HFFc6 (cell line): ENCODE data around the gene CDH16. TPM values are rescaled to one million over a fixed set of nuclear protein-coding genes. Genes with fewer than 3 reads are reported as not detected.
A peak's percentile ranks its signal among the peaks of the same experiment; 100 is the strongest.

Experiments used
- DNase-seq: peaks from one replicate; pipeline ENCODE4 v3.0.0-alpha.2; 2018
- H3K27ac Mint-ChIP-seq: 2 replicates; pipeline ENCODE4 v1.8.0; 2020; ENCODE audit warnings: mild to moderate bottlenecking, mixed read lengths
- H3K27me3 Mint-ChIP-seq: 2 replicates; pipeline ENCODE4 v1.8.0; 2021; ENCODE audit warnings: mild to moderate bottlenecking, moderate library complexity, mixed read lengths; ENCODE audit not compliant: insufficient read depth
- H3K36me3 Mint-ChIP-seq: 2 replicates; pipeline ENCODE4 v1.8.0; 2021; ENCODE audit warnings: low read depth, mixed read lengths
- H3K4me1 Mint-ChIP-seq: 2 replicates; pipeline ENCODE4 v1.8.0; 2020; ENCODE audit warnings: low read depth, mixed read lengths
- H3K4me3 Mint-ChIP-seq: 2 replicates; pipeline ENCODE4 v1.8.0; 2020; ENCODE audit warnings: mild to moderate bottlenecking, moderate library complexity, mixed read lengths
- H3K9me3 Mint-ChIP-seq: 2 replicates; pipeline ENCODE4 v1.8.0; 2020; ENCODE audit warnings: mild to moderate bottlenecking, mixed read lengths
- total RNA-seq, 6 experiments: library from RNA; stranded (reverse); fragmentation: NEBNext Ultra II Directional; extraction: Animal tissue kit (Norgen Biotek cat#: 25700); gene quantifications; 2 replicates in 1 of 6; 3 replicates in 5 of 6; pipeline ENCODE4 v1.2.3, GENCODE V29; 2021
- TF ChIP-seq, protein P1 (sequence below): fragments of 200-600 bp; sonication (generic); IDR thresholded peaks from 2 replicates; pipeline ENCODE4 v1.5.0; 2021; ENCODE audit warnings: antibody characterized with exemption, mild to moderate bottlenecking

Gene CDH16
- total RNA-seq, 6 experiments from 2014 or later = 0.09 TPM; not detected in 5

DNA sequence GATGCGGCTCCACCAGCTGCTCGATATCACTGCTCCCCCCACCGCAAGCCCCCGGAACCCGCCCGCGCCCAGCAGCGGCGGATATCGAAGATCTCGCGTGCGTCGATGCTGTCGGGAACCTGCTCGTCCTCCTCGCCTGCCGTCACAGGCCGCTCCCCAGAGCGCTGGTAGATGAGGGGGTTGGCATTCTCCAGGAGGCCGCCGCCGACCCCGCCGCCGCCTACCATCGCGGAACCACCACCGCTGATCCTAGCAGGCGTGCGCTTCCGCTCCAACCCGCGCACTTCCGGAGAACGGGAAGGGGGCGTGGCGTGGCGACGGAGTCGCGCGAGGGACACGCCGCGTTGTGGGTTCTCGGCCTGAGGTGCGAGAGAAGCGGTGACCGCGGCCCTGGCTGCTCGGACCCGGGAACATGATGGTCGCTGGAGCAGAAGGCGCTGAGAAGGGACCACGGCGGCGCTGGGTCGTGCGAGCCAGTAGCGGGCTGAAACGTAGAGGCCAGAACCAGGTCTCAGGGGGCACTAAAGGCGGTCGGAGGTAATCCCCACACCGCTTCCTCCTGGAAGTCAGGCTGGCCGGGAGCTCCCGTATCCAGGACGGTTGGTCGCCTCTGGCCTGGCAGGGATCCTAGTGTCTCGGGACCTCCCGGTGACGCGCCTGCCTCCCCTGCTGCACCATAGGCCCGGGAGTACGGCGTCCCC, 15.6 kb upstream of the CDH16 start, which contains the start of gene CIAO2B:
Gene CIAO2B, minus strand, starts transcription at position 265 of the 701 bp plus-strand sequence. Its CDS starts 38 bp downstream, at position 227.
- TF ChIP-seq, protein P1, sequence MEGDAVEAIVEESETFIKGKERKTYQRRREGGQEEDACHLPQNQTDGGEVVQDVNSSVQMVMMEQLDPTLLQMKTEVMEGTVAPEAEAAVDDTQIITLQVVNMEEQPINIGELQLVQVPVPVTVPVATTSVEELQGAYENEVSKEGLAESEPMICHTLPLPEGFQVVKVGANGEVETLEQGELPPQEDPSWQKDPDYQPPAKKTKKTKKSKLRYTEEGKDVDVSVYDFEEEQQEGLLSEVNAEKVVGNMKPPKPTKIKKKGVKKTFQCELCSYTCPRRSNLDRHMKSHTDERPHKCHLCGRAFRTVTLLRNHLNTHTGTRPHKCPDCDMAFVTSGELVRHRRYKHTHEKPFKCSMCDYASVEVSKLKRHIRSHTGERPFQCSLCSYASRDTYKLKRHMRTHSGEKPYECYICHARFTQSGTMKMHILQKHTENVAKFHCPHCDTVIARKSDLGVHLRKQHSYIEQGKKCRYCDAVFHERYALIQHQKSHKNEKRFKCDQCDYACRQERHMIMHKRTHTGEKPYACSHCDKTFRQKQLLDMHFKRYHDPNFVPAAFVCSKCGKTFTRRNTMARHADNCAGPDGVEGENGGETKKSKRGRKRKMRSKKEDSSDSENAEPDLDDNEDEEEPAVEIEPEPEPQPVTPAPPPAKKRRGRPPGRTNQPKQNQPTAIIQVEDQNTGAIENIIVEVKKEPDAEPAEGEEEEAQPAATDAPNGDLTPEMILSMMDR = no peak
- DNase-seq = peak; percentile 80
- Mint-ChIP-seq H3K4me1 (peaks cover 56% of the 10 kb centered on the region), H3K27ac (peak within 1 kb of the TSS; percentile 93), H3K27me3 (peaks cover 9% of the 10 kb centered on the region), H3K36me3 (peaks cover 33% of the 10 kb centered on the region), H3K9me3 (no peaks in the 10 kb centered on the region), H3K4me3 (peak within 1 kb of the TSS; percentile 98)

DNA sequence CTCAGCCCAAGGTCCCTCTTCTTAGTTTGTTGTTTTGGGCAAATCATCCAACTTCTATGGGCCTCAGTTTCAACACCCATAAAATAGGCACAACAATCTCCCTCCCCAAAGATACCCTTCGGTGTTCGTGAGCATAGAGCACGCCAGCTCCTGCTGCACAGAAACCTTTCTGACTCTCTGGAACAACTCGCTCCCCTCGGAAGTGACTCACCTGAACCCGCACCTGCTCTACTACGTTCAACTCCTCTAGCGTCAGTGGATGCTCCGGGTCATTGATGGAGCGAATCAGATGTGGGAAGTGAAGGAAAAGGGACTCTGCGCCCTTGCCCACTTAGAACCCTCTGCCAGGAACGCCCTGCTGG, 15.1 kb upstream of the CDH16 start:
- H3K27me3 Mint-ChIP-seq = peaks cover 9% of the 10 kb centered on the region
- TF ChIP-seq, protein P1 = no peak
- DNase-seq = no peak
- peak overlapping the region; percentile 93 for H3K27ac Mint-ChIP-seq
- H3K4me3 Mint-ChIP-seq = peak overlapping the region; percentile 98
- no peaks in the 10 kb centered on the region for H3K9me3 Mint-ChIP-seq
- H3K4me1 Mint-ChIP-seq = peaks cover 61% of the 10 kb centered on the region
- peaks cover 33% of the 10 kb centered on the region for H3K36me3 Mint-ChIP-seq

DNA sequence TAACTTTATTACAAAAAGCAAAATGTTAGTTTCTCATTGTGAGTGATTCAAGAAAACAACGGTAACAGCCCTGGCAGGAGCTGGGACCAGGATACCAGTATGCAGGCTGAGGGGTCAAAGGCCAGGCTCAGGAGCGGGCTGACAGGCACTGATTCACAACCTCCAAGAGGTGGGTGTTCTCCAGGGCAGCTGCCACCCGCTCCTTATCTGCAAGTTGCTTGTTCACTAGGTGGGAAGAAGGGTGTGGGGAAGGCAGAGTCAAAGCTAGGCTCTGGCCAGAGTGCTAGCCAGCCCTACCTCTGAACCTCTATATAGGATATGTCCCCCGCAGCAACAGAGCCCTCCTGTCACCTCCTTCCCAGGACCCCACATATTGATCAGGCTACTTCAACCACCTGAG, 13.4 kb upstream of the CDH16 start:
- peaks cover 9% of the 10 kb centered on the region for H3K27me3 Mint-ChIP-seq
- H3K9me3 Mint-ChIP-seq = no peaks in the 10 kb centered on the region
- peaks cover 71% of the 10 kb centered on the region for H3K4me1 Mint-ChIP-seq
- H3K4me3 Mint-ChIP-seq = no peak overlapping the region
- H3K36me3 Mint-ChIP-seq = peaks cover 26% of the 10 kb centered on the region
- TF ChIP-seq, protein P1 = no peak
- no peak overlapping the region for H3K27ac Mint-ChIP-seq
- DNase-seq = no peak

DNA sequence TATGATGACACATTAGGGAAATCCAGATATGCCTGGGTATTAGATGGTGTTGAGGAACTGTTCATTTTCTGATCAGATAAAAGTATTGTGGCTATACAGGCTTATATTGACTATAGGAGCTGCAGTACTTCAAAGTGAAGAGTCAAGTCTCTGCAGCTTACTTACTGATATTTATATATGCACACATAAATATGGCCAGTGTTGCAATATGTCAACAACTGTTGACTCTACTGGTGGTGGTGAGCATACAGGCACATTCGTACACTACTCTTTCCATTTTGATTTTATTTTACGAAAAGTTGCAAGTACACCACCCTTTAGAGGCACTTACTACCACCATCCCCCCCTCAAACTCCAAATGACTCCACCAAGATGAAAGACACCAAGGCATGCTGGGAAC, 13.0 kb upstream of the CDH16 start:
- no peak overlapping the region for H3K27ac Mint-ChIP-seq
- peaks cover 23% of the 10 kb centered on the region for H3K36me3 Mint-ChIP-seq
- H3K4me3 Mint-ChIP-seq = no peak overlapping the region
- peaks cover 9% of the 10 kb centered on the region for H3K27me3 Mint-ChIP-seq
- no peak for DNase-seq
- TF ChIP-seq, protein P1 = no peak
- peaks cover 71% of the 10 kb centered on the region for H3K4me1 Mint-ChIP-seq
- H3K9me3 Mint-ChIP-seq = no peaks in the 10 kb centered on the region

DNA sequence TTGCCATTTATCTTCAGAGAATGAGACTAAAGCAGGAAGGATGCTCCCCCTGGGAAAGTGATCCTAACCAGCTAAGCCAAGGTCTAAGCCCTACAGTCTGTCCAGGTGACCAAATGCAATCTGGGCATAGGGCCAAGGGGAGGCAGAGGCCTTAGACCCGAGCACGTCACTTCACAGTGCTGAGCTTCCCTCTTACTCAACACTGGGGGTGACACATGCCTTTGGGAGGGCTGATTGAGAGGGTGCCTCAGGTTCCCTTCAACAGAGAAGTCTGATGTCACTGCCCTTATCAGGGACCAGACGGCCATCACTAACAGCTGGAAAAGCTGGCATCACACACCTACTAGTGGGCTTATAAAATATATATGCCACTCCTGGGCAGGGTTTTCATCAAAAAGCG, 11.5 kb upstream of the CDH16 start:
- peak; percentile 70 for DNase-seq
- H3K36me3 Mint-ChIP-seq = peaks cover 18% of the 10 kb centered on the region
- H3K4me1 Mint-ChIP-seq = peaks cover 71% of the 10 kb centered on the region
- TF ChIP-seq, protein P1 = no peak
- H3K4me3 Mint-ChIP-seq = no peak overlapping the region
- H3K9me3 Mint-ChIP-seq = no peaks in the 10 kb centered on the region
- H3K27ac Mint-ChIP-seq = peak overlapping the region; percentile 49
- H3K27me3 Mint-ChIP-seq = peaks cover 9% of the 10 kb centered on the region
